CD14-positive monocyte (primary cell): Measurements from ENCODE around the gene CKS1B. TPM values are rescaled to one million over a fixed set of nuclear protein-coding genes. Genes with fewer than 3 reads are reported as not detected.

Source experiments
- DNase-seq, 3 donors: peaks; one replicate each; pipeline ENCODE4 v3.0.0-alpha.2; 2011 to 2022
- H2AFZ ChIP-seq: 2 replicates; pipeline ENCODE4 v1.6.0; 2012; ENCODE audit warnings: mild to moderate bottlenecking, low read depth, low read length, inconsistent platforms; ENCODE audit not compliant: insufficient read depth, poor library complexity, severe bottlenecking
- H3K27ac ChIP-seq, 2 donors: 1 replicate in 1 of 2; 2 replicates in 1 of 2; pipeline ENCODE4 v1.5.1; 2012 to 2013; ENCODE audit warnings: low read length in 2 of 2, control low read depth in 1 of 2, inconsistent platforms in 1 of 2, low read depth in 1 of 2, mild to moderate bottlenecking in 1 of 2
- H3K27me3 ChIP-seq, 2 donors: one replicate each; pipeline versions ENCODE4 v1.6.0 to v1.6.1; 2011 to 2013; ENCODE audit warnings: low read length in 2 of 2; ENCODE audit not compliant: control insufficient read depth in 2 of 2, insufficient read depth in 2 of 2
- H3K36me3 ChIP-seq, 2 donors: replicated peaks in 1 of 2; 1 replicate in 1 of 2; 2 replicates in 1 of 2; pipeline versions ENCODE4 v1.5.1 to v1.6.1; 2012 to 2013; ENCODE audit warnings: low read length in 2 of 2, control low read depth in 1 of 2, inconsistent platforms in 1 of 2, mild to moderate bottlenecking in 1 of 2; ENCODE audit not compliant: insufficient read depth in 2 of 2, control insufficient read depth in 1 of 2
- H3K4me1 ChIP-seq, 2 donors: 1 replicate in 1 of 2; 2 replicates in 1 of 2; pipeline versions ENCODE4 v1.5.1 to v1.6.1; 2012 to 2013; ENCODE audit warnings: low read length in 2 of 2, control low read depth in 1 of 2, inconsistent platforms in 1 of 2, mild to moderate bottlenecking in 1 of 2, moderate library complexity in 1 of 2; ENCODE audit not compliant: insufficient read depth in 2 of 2, control insufficient read depth in 1 of 2
- H3K4me2 ChIP-seq: replicated peaks from 2 replicates; pipeline ENCODE3; 2012; ENCODE audit warnings: low read length, moderate library complexity, mild to moderate bottlenecking; ENCODE audit not compliant: poor library complexity, severe bottlenecking; ENCODE audit errors: extremely low read depth
- H3K4me3 ChIP-seq, 3 experiments: fragments of 200-600 bp in 1 of 3; sonication (generic) in 1 of 3; replicated peaks in 1 of 3; 1 replicate in 2 of 3; 2 replicates in 1 of 3; pipeline ENCODE4 v1.5.1; 2011 to 2013; ENCODE audit warnings: low read length in 3 of 3, mild to moderate bottlenecking in 3 of 3, control low read depth in 2 of 3, low read depth in 2 of 3, inconsistent platforms in 1 of 3, moderate library complexity in 1 of 3
- H3K79me2 ChIP-seq: 2 replicates; pipeline ENCODE4 v1.6.0; 2012; ENCODE audit warnings: mild to moderate bottlenecking, control low read depth, inconsistent platforms, low read length, moderate library complexity; ENCODE audit not compliant: insufficient read depth
- H3K9ac ChIP-seq: 2 replicates; pipeline ENCODE4 v1.6.0; 2017; ENCODE audit warnings: low read length, mild to moderate bottlenecking; ENCODE audit not compliant: insufficient read depth, poor library complexity, severe bottlenecking
- H3K9me3 ChIP-seq, 2 donors: replicated peaks in 1 of 2; 1 replicate in 1 of 2; 2 replicates in 1 of 2; pipeline versions ENCODE4 v1.5.1 to v1.6.1; 2012 to 2013; ENCODE audit warnings: low read length in 2 of 2, control low read depth in 1 of 2; ENCODE audit not compliant: control insufficient read depth in 1 of 2, insufficient read depth in 1 of 2
- H4K20me1 ChIP-seq: 2 replicates; pipeline ENCODE4 v1.6.0; 2012; ENCODE audit warnings: mild to moderate bottlenecking, low read length, control low read depth, moderate library complexity; ENCODE audit not compliant: insufficient read depth
- H3K27ac Mint-ChIP-seq, 7 donors: one replicate each; pipeline ENCODE4 v1.8.0; 2020; ENCODE audit warnings: mild to moderate bottlenecking in 7 of 7, mixed read lengths in 7 of 7, moderate library complexity in 6 of 7, inconsistent platforms in 2 of 7
- H3K27me3 Mint-ChIP-seq, 3 donors: one replicate each; pipeline ENCODE4 v1.8.0; 2021 to 2022; ENCODE audit warnings: low read depth in 3 of 3, mild to moderate bottlenecking in 3 of 3, mixed read lengths in 3 of 3, moderate library complexity in 3 of 3, inconsistent platforms in 1 of 3
- H3K36me3 Mint-ChIP-seq, 2 donors: one replicate each; pipeline ENCODE4 v1.8.0; 2020; ENCODE audit warnings: mixed read lengths in 2 of 2, inconsistent platforms in 1 of 2, mild to moderate bottlenecking in 1 of 2
- H3K4me1 Mint-ChIP-seq: one replicate; pipeline ENCODE4 v1.8.0; 2020; ENCODE audit warnings: mild to moderate bottlenecking, mixed read lengths
- H3K4me3 Mint-ChIP-seq, 2 donors: one replicate each; pipeline ENCODE4 v1.8.0; 2020; ENCODE audit warnings: mild to moderate bottlenecking in 2 of 2, mixed read lengths in 2 of 2, moderate library complexity in 1 of 2
- H3K9me3 Mint-ChIP-seq, 7 donors: one replicate each; pipeline ENCODE4 v1.8.0; 2020 to 2022; ENCODE audit warnings: mixed read lengths in 7 of 7, mild to moderate bottlenecking in 6 of 7, moderate library complexity in 6 of 7, inconsistent platforms in 2 of 7
- CTCF ChIP-seq: fragments of 200-600 bp; IDR thresholded peaks from one replicate; pipeline ENCODE4 v1.8.0; 2022; ENCODE audit warnings: antibody characterized with exemption, mild to moderate bottlenecking
- WGBS: methylation state at CpG from one replicate; pipeline ENCODE4 v1.1.5; 2013; ENCODE audit warnings: missing lambda C conversion rate; ENCODE audit not compliant: insufficient coverage; 5-methylcytosine and 5-hydroxymethylcytosine counted together
- intact Hi-C, 2 donors: fragments of 100-400 bp; cut with micrococcal nuclease; formaldehyde crosslinking; loops; one replicate each; pipeline versions ENCODE4 v1.15.0 to v1.15.1; 2023
- polyA plus RNA-seq, 3 donors: library from polyadenylated mRNA; depleted of rRNA in 1 of 3; unstranded in 2 of 3; stranded (reverse) in 1 of 3; fragments of 300-500 nt in 2 of 3; fragments of >200 nt in 1 of 3; fragmentation: Illumina TruSeq in 2 of 3; gene quantifications; 1 replicate in 2 of 3; 2 replicates in 1 of 3; pipeline ENCODE4 v1.2.3, GENCODE V29; 2012 to 2021

CKS1B gene
- polyA plus RNA-seq, 3 donors: 9.4 to 22.6 (median 18.0) TPM

- no peak for TF ChIP-seq CTCF
- Histone ChIP-seq H4K20me1 (peaks cover 12% of the 10 kb centered on the region), H3K36me3 (no peaks in the 10 kb centered on the region), H3K4me1 (peaks cover 55 to 65% of the 10 kb centered on the region in 2 donors), H3K27me3 (no peaks in the 10 kb centered on the region), H3K4me3 (no peak overlapping the region), H3K27ac (no peak overlapping the region), H2AFZ (no peak overlapping the region), H3K79me2 (peaks cover 35% of the 10 kb centered on the region), H3K9ac (no peak overlapping the region), H3K9me3 (no peaks in the 10 kb centered on the region), H3K4me2 (peak overlapping the region; percentile 18)
- WGBS: 83% methylated on average over 6 of the region's 16 CpGs
- peak overlapping the region in 1 of 7 donors; percentile 8 for H3K27ac Mint-ChIP-seq
- H3K27me3 Mint-ChIP-seq: peaks cover 2 to 4% (median 2%) of the 10 kb centered on the region in 3 donors
- peaks cover 53% of the 10 kb centered on the region for H3K4me1 Mint-ChIP-seq
- H3K9me3 Mint-ChIP-seq: no peaks in the 10 kb centered on the region
- H3K4me3 Mint-ChIP-seq: peak overlapping the region in 1 of 2 donors; percentile 12
- intact Hi-C loops: no loop called here
- no peak for DNase-seq
- peaks cover 0 to 3% of the 10 kb centered on the region in 2 donors for H3K36me3 Mint-ChIP-seq
Observed at GRCh38 chr1:154998201-154998780, 23.8 kb downstream of the CKS1B start.

DNA sequence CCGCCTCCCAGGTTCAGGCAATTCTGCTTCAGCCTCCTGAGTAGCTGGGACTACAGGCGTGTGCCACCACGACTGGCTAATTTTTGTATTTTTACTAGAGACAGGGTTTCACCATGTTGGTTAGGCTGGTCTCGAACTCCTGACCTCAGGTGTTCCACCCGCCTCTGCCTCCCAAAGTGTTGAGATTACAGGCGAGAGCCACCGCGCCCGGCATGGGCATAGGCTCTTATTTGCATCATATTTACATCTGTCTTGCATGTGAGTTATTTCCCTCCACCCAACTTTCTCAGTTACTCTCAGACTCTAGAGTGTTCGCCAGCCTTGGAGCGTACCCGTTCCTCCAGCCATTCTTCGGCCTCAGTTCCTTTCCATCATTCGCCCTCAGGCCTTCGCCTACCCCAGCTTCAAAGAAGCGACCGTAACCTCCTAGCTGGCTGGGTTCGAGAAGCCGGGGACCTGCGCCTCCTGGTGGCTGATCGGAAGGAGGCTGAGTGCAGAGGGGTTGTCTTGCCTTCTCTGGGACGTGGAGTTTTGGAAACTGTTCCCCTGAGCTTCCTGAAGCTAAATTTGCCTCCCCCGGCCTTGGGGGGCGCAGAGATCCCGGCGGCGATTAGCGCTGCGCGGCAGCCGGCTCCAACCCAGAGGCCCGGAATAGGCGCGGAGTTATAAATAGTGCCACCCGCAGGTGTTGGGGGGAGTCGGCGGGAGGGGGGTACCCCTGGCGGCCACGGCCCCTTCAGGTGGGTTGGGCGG, 24.5 kb downstream of the CKS1B start:
- peaks cover 42% of the 10 kb centered on the region for H3K79me2 ChIP-seq
- intact Hi-C loops: no loop called here
- no peaks in the 10 kb centered on the region for H3K9me3 Mint-ChIP-seq
- H3K4me1 Mint-ChIP-seq: peaks cover 51% of the 10 kb centered on the region
- peaks cover 12% of the 10 kb centered on the region for H4K20me1 ChIP-seq
- peak overlapping the region; percentile 19 for H3K9ac ChIP-seq
- H3K27me3 ChIP-seq: no peaks in the 10 kb centered on the region
- WGBS: 12% methylated on average over 27 of the region's 40 CpGs
- peaks cover 2 to 4% (median 2%) of the 10 kb centered on the region in 3 donors for H3K27me3 Mint-ChIP-seq
- peak overlapping the region; percentile 77 to 84 for H3K4me3 Mint-ChIP-seq
- DNase-seq: peak in 2 of 3 donors; percentile 52 to 59
- H3K4me2 ChIP-seq: peak overlapping the region; percentile 90
- H3K9me3 ChIP-seq: no peaks in the 10 kb centered on the region
- peak overlapping the region; percentile 72 for H2AFZ ChIP-seq
- peak overlapping the region in 4 of 7 donors; percentile 30 to 87 (median 64) for H3K27ac Mint-ChIP-seq
- H3K4me1 ChIP-seq: peaks cover 55 to 65% of the 10 kb centered on the region in 2 donors
- H3K36me3 Mint-ChIP-seq: peaks cover 0 to 3% of the 10 kb centered on the region in 2 donors
- TF ChIP-seq CTCF: peak; percentile 84
- H3K36me3 ChIP-seq: no peaks in the 10 kb centered on the region
- H3K27ac ChIP-seq: no peak overlapping the region
- peak overlapping the region; percentile 3 to 98 (median 67) for H3K4me3 ChIP-seq
